Hepatocyte (in vitro differentiated cells): ENCODE results near the gene TOMM7. TPM values are rescaled to one million over a fixed set of nuclear protein-coding genes. Genes with fewer than 3 reads are reported as not detected.

Experiments used
- DNase-seq: peaks from one replicate; pipeline ENCODE4 v3.0.0-alpha.2; 2016; ENCODE audit warnings: low spot score
- H2AFZ ChIP-seq: fragments of 200-600 bp; sonication (generic); 2 replicates; pipeline ENCODE4 v1.6.0; 2016; ENCODE audit warnings: antibody characterized with exemption, mild to moderate bottlenecking
- H3K27ac ChIP-seq: fragments of 200-600 bp; sonication (generic); 2 replicates; pipeline ENCODE4 v1.5.1; 2016; ENCODE audit warnings: mild to moderate bottlenecking
- H3K27me3 ChIP-seq: fragments of 200-600 bp; sonication (generic); 2 replicates; pipeline ENCODE4 v1.6.1; 2016
- H3K36me3 ChIP-seq: fragments of 200-600 bp; sonication (generic); replicated peaks from 2 replicates; pipeline ENCODE4 v1.5.1; 2016; ENCODE audit warnings: low read depth; ENCODE audit not compliant: insufficient read depth
- H3K4me1 ChIP-seq: fragments of 200-600 bp; sonication (generic); 2 replicates; pipeline ENCODE4 v1.5.1; 2016; ENCODE audit warnings: mild to moderate bottlenecking, moderate library complexity; ENCODE audit not compliant: insufficient read depth
- H3K4me2 ChIP-seq: fragments of 200-600 bp; sonication (generic); 2 replicates; pipeline ENCODE4 v1.6.0; 2016
- H3K4me3 ChIP-seq: fragments of 200-600 bp; sonication (generic); 2 replicates; pipeline ENCODE4 v1.5.1; 2016; ENCODE audit warnings: mild to moderate bottlenecking
- H3K79me2 ChIP-seq: fragments of 200-600 bp; sonication (generic); 2 replicates; pipeline ENCODE4 v1.6.0; 2017; ENCODE audit warnings: mild to moderate bottlenecking
- H3K9me2 ChIP-seq: fragments of 200-600 bp; sonication (generic); replicated peaks from 2 replicates; pipeline ENCODE4 v1.6.0; 2017; ENCODE audit warnings: mild to moderate bottlenecking; ENCODE audit not compliant: insufficient read depth
- H3K9me3 ChIP-seq: fragments of 200-600 bp; sonication (generic); 2 replicates; pipeline ENCODE4 v1.5.1; 2016; ENCODE audit warnings: low read depth, mild to moderate bottlenecking
- H4K20me1 ChIP-seq: fragments of 200-600 bp; sonication (generic); 2 replicates; pipeline ENCODE4 v1.6.0; 2016; ENCODE audit warnings: mild to moderate bottlenecking; ENCODE audit not compliant: insufficient read depth, poor library complexity, severe bottlenecking
- CTCF ChIP-seq: fragments of 200-600 bp; sonication (generic); IDR thresholded peaks from 2 replicates; pipeline ENCODE4 v1.5.1; 2016; ENCODE audit warnings: antibody characterized with exemption, mild to moderate bottlenecking; ENCODE audit not compliant: poor library complexity
- EZH2 ChIP-seq: fragments of 200-600 bp; sonication (generic); IDR thresholded peaks from 2 replicates; pipeline ENCODE4 v1.6.1; 2016; ENCODE audit warnings: antibody characterized with exemption, mild to moderate bottlenecking, borderline replicate concordance
- EZH2phosphoT487 ChIP-seq: fragments of 200-600 bp; sonication (generic); IDR thresholded peaks from one replicate; pipeline ENCODE4 v1.6.1; 2018; ENCODE audit warnings: antibody characterized with exemption, mild to moderate bottlenecking, low read depth, moderate library complexity; ENCODE audit not compliant: unreplicated experiment, severe bottlenecking
- WGBS: methylation state at CpG from one replicate; pipeline ENCODE4 v1.1.6; 2016; ENCODE audit warnings: low lambda C conversion rate; ENCODE audit errors: missing lambda C conversion rate; 5-methylcytosine and 5-hydroxymethylcytosine counted together
- polyA plus RNA-seq: library from polyadenylated mRNA; unstranded; fragments of >200 nt; fragmentation: Nextera tagmentation; extraction: Ambion mirVana; gene quantifications from 2 replicates; pipeline ENCODE4 v1.2.1, GENCODE V29; 2016
- total RNA-seq: library from RNA; depleted of rRNA; stranded (reverse); fragments of >200 nt; gene quantifications from 2 replicates; pipeline ENCODE4 v1.2.3, GENCODE V29; 2014

Gene TOMM7
- total and polyA plus RNA-seq, 2 experiments from 2014 or later = 215 to 322 TPM

GRCh38 chr7:22868509-22868908 is 45.9 kb upstream of the TOMM7 start:
- H3K27ac ChIP-seq = no peak overlapping the region
- H3K9me3 ChIP-seq = no peaks in the 10 kb centered on the region
- H3K9me2 ChIP-seq = no peaks in the 10 kb centered on the region
- no peak overlapping the region for H3K4me2 ChIP-seq
- no peak overlapping the region for H2AFZ ChIP-seq
- TF ChIP-seq CTCF (no peak), EZH2phosphoT487 (no peak), EZH2 (no peak)
- H3K27me3 ChIP-seq = no peaks in the 10 kb centered on the region
- WGBS = 95% methylated on average over 1 of the region's 1 CpG
- no peak overlapping the region for H3K4me3 ChIP-seq
- no peaks in the 10 kb centered on the region for H3K79me2 ChIP-seq
- H3K36me3 ChIP-seq = no peaks in the 10 kb centered on the region
- H3K4me1 ChIP-seq = no peaks in the 10 kb centered on the region
- H4K20me1 ChIP-seq = no peaks in the 10 kb centered on the region
- DNase-seq = no peak

GRCh38 chr7:22867589-22867988 is 44.9 kb upstream of the TOMM7 start:
- 57% methylated on average over 2 of the region's 2 CpGs for WGBS
- Histone ChIP-seq H3K36me3 (no peaks in the 10 kb centered on the region), H3K9me3 (no peaks in the 10 kb centered on the region), H2AFZ (no peak overlapping the region), H3K4me3 (no peak overlapping the region), H3K27ac (no peak overlapping the region), H3K4me1 (no peaks in the 10 kb centered on the region), H3K79me2 (no peaks in the 10 kb centered on the region), H4K20me1 (no peaks in the 10 kb centered on the region), H3K4me2 (no peak overlapping the region), H3K9me2 (no peaks in the 10 kb centered on the region), H3K27me3 (no peaks in the 10 kb centered on the region)
- DNase-seq = no peak
- no peak for TF ChIP-seq EZH2phosphoT487
- no peak for TF ChIP-seq CTCF
- TF ChIP-seq EZH2 = no peak

DNA sequence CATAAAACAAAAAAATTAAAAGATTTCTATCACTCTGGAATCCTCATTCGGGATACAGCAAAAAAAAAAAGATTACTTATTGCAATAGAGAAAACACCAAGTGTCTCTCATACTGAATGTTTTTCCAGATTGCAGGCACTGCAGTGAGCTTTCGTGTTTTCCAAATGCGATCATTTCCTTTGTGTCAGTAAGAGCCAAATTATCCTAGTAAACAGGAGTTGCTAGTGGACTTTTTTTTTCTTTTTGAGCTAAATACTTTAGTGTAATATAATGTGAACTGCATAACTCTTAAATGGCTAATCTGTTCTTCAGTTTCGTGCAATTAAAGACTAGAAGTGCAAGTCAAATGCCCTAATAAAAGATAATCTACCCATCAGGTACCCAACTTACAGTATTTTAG is 44.4 kb upstream of the TOMM7 start:
- 87% methylated on average over 4 of the region's 4 CpGs for WGBS
- H3K36me3 ChIP-seq = no peaks in the 10 kb centered on the region
- no peak overlapping the region for H3K27ac ChIP-seq
- TF ChIP-seq CTCF (no peak), EZH2phosphoT487 (no peak), EZH2 (no peak)
- DNase-seq = no peak
- no peaks in the 10 kb centered on the region for H3K27me3 ChIP-seq
- no peaks in the 10 kb centered on the region for H3K4me1 ChIP-seq
- H3K4me3 ChIP-seq = no peak overlapping the region
- no peaks in the 10 kb centered on the region for H4K20me1 ChIP-seq
- H3K79me2 ChIP-seq = no peaks in the 10 kb centered on the region
- H2AFZ ChIP-seq = no peak overlapping the region
- H3K4me2 ChIP-seq = no peak overlapping the region
- no peaks in the 10 kb centered on the region for H3K9me3 ChIP-seq
- no peaks in the 10 kb centered on the region for H3K9me2 ChIP-seq

DNA sequence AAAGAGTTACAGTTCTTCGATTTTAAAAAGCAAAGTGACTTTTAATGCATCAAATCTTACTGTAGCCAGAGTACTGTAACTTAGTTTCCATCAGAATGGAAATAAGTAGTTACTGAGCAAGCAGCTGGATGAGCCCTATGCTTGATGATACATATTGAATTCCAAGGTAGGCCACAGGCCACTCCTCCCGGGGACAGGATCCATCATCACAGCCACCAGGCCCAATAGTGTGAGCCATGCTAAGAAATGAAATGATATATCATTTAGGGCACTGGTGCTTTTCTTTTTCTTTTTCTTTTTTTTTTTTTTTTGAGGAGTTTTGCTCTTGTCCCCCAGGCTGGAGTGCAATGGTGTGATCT is 42.9 kb upstream of the TOMM7 start:
- no peaks in the 10 kb centered on the region for H3K4me1 ChIP-seq
- no peaks in the 10 kb centered on the region for H3K9me2 ChIP-seq
- H3K9me3 ChIP-seq = no peaks in the 10 kb centered on the region
- no peak overlapping the region for H3K27ac ChIP-seq
- H2AFZ ChIP-seq = no peak overlapping the region
- TF ChIP-seq EZH2phosphoT487 = no peak
- no peak for TF ChIP-seq EZH2
- no peak for TF ChIP-seq CTCF
- H3K36me3 ChIP-seq = no peaks in the 10 kb centered on the region
- no peaks in the 10 kb centered on the region for H3K27me3 ChIP-seq
- no peaks in the 10 kb centered on the region for H4K20me1 ChIP-seq
- 94% methylated on average over 2 of the region's 2 CpGs for WGBS
- no peaks in the 10 kb centered on the region for H3K79me2 ChIP-seq
- H3K4me3 ChIP-seq = no peak overlapping the region
- no peak overlapping the region for H3K4me2 ChIP-seq
- DNase-seq = no peak
